Measurements from ENCODE around the gene SIDT1.

- no peak for TF ChIP-seq CTCF (IDR thresholded peaks at IDR 0.05)
- no peak for TF ChIP-seq POLR2A (IDR thresholded peaks at IDR 0.05)
Measured at GRCh38 chr3:113532698-113533533, 561 bp downstream of the SIDT1 start.
